ENCODE data around the gene CCZ1B.
"Not testable (repeated sequence)": the region's sequence is repeated elsewhere in the genome, so short reads cannot be mapped to it uniquely, and the experiment has no call there.

The CCZ1B gene

GRCh38 chr7:6826151-6826550 lies at the start of gene CCZ1B:
Gene CCZ1B (minus strand): TSS chr7:6826275. CDS start chr7:6826197, 78 bp downstream.
- peak; percentile 86 for DNase-seq

- DNase-seq: not testable (repeated sequence)
Measured at GRCh38 chr7:6875022-6875421, 48.9 kb upstream of the CCZ1B start.

- not testable (repeated sequence) for DNase-seq
Measured at GRCh38 chr7:6872246-6872945, 46.3 kb upstream of the CCZ1B start.

- DNase-seq: peak; percentile 20
Measured at GRCh38 chr7:6871421-6872144, 45.5 kb upstream of the CCZ1B start.

GRCh38 chr7:6864751-6865150 lies 38.7 kb upstream of the CCZ1B start:
- DNase-seq: not testable (repeated sequence)

- DNase-seq: not testable (repeated sequence)
Measured at GRCh38 chr7:6864188-6864587, 38.1 kb upstream of the CCZ1B start.

- DNase-seq: not testable (repeated sequence)
Measured at GRCh38 chr7:6862876-6863275, 36.8 kb upstream of the CCZ1B start.

GRCh38 chr7:6857721-6858314 lies 31.7 kb upstream of the CCZ1B start:
- DNase-seq: peak; percentile 83

GRCh38 chr7:6855563-6856131 lies 29.6 kb upstream of the CCZ1B start:
- DNase-seq: not testable (repeated sequence)

GRCh38 chr7:6854747-6855562 lies 28.9 kb upstream of the CCZ1B start:
- DNase-seq: peak; percentile 15

GRCh38 chr7:6853681-6854080 lies 27.6 kb upstream of the CCZ1B start:
- not testable (repeated sequence) for DNase-seq

- not testable (repeated sequence) for DNase-seq
Measured at GRCh38 chr7:6849127-6849526, 23.1 kb upstream of the CCZ1B start.

- not testable (repeated sequence) for DNase-seq
Measured at GRCh38 chr7:6847751-6848150, 21.7 kb upstream of the CCZ1B start.

GRCh38 chr7:6845971-6846449 lies 19.9 kb upstream of the CCZ1B start:
- DNase-seq: not testable (repeated sequence)

GRCh38 chr7:6843654-6844053 lies 17.6 kb upstream of the CCZ1B start:
- DNase-seq: not testable (repeated sequence)

GRCh38 chr7:6843092-6843491 lies 17.0 kb upstream of the CCZ1B start:
- DNase-seq: not testable (repeated sequence)

GRCh38 chr7:6842278-6842921 lies 16.3 kb upstream of the CCZ1B start:
- not testable (repeated sequence) for DNase-seq

- not testable (repeated sequence) for DNase-seq
Measured at GRCh38 chr7:6837081-6837480, 11.0 kb upstream of the CCZ1B start.

GRCh38 chr7:6835521-6835920 lies 9.4 kb upstream of the CCZ1B start:
- DNase-seq: not testable (repeated sequence)

- DNase-seq: no peak
Measured at GRCh38 chr7:6833636-6834035, 7.6 kb upstream of the CCZ1B start.

GRCh38 chr7:6831018-6831725 lies 5.1 kb upstream of the CCZ1B start:
- no peak for DNase-seq

Measured in stimulated activated CD4-positive, alpha-beta T cell treated with anti-CD3 and anti-CD28 coated beads, Interleukin-15, amount 100 ng/mL, for 24 hours (primary cell).